Body of pancreas (tissue), 4 donors: ENCODE data around the gene SIN3B. TPM values are rescaled to one million over a fixed set of nuclear protein-coding genes. Genes with fewer than 3 reads are reported as not detected.
A peak's percentile ranks its signal among the peaks of the same experiment; 100 is the strongest.

Experiments
- ATAC-seq: fragments of 150-250 bp; one replicate; pipeline ENCODE4 v1.9.1; 2016
- DNase-seq, 4 donors: peaks; one replicate each; pipeline ENCODE4 v3.0.0-alpha.2; 2019
- H3K27ac ChIP-seq, 4 donors: fragments of 200-600 bp; sonication (generic); 1 replicate in 3 of 4; 2 replicates in 1 of 4; pipeline versions ENCODE4 v1.5.1 to v1.6.1; 2016 to 2019; ENCODE audit warnings: mild to moderate bottlenecking in 1 of 4, mixed read lengths in 1 of 4, moderate library complexity in 1 of 4
- H3K27me3 ChIP-seq, 2 donors: fragments of 200-600 bp; sonication (generic); one replicate each; pipeline ENCODE4 v1.6.0; 2016; ENCODE audit warnings: mild to moderate bottlenecking in 1 of 2
- H3K36me3 ChIP-seq, 2 donors: fragments of 200-600 bp; sonication (generic); replicated peaks in 1 of 2; 2 replicates each; pipeline ENCODE4 v1.5.1; 2016; ENCODE audit warnings: low read depth in 2 of 2; ENCODE audit not compliant: insufficient read depth in 1 of 2
- H3K4me1 ChIP-seq: fragments of 200-600 bp; sonication (generic); one replicate; pipeline ENCODE4 v1.6.0; 2016
- H3K4me3 ChIP-seq, 2 donors: fragments of 200-600 bp; sonication (generic); 1 replicate in 1 of 2; 2 replicates in 1 of 2; pipeline ENCODE4 v1.5.1; 2016 to 2019
- H3K9me3 ChIP-seq, 3 donors: fragments of 200-600 bp; sonication (generic); 1 replicate in 2 of 3; 2 replicates in 1 of 3; pipeline ENCODE4 v1.5.1; 2016
- CTCF ChIP-seq, 7 experiments: fragments of 450-650 bp in 4 of 7; fragments of 200-600 bp in 3 of 7; sonication (generic) in 3 of 7; IDR thresholded peaks; one replicate each; pipeline ENCODE4 v1.5.1; 2016 to 2019; ENCODE audit warnings: antibody characterized with exemption in 7 of 7
- POLR2A ChIP-seq, 3 donors: fragments of 450-650 bp; IDR thresholded peaks; one replicate each; pipeline ENCODE4 v1.6.1; 2016; ENCODE audit warnings: antibody characterized with exemption in 3 of 3, mild to moderate bottlenecking in 2 of 3
- WGBS, 2 donors: methylation state at CpG; one replicate each; pipeline ENCODE4 v1.1.5; 2017; 5-methylcytosine and 5-hydroxymethylcytosine counted together
- intact Hi-C: fragments of 100-400 bp; cut with DNase I; formaldehyde crosslinking; loops from one replicate; pipeline ENCODE4 v1.15.1; 2023
- total RNA-seq, 2 donors: library from RNA; depleted of rRNA; stranded (reverse); fragments of >200 nt; gene quantifications; one replicate each; pipeline ENCODE4 v1.1.0, GENCODE V29; 2016

SIN3B gene
- total RNA-seq, 2 donors from 2014 or later, result 21.5 to 71.2 TPM

DNA sequence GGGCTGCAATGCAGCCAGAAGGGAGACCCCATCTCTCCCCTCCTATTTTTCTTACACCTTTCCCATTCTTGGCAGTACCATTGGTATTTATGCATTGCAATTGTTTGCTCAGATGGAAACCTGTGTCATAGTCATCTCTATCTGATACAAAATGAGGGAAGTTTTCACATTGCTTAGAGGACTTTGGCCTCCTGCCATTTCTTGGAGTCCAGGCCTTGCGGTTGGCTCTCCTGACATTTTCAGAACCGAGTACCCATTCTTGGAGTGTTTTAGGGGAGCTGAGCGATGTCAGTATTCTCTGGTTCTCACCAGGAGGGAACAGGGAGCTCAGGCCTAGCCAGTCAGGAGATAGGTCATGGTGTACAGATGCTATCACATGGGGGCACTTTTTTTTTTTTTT is 1.5 kb downstream of the SIN3B start:
- H3K9me3 ChIP-seq, result no peaks in the 10 kb centered on the region
- TF ChIP-seq POLR2A (IDR thresholded peaks at IDR 0.05) (no peak), CTCF (IDR thresholded peaks at IDR 0.05) (no peak)
- intact Hi-C loops, result no loop called here
- H3K4me3 ChIP-seq, result no peak overlapping the region
- H3K4me1 ChIP-seq, result peaks cover 15% of the 10 kb centered on the region
- 61 to 68% methylated on average over 3 of the region's 3 CpGs for WGBS, 2 donors
- ATAC-seq (no peak), DNase-seq (no peak)
- no peak overlapping the region for H3K27ac ChIP-seq
- H3K36me3 ChIP-seq, result peaks cover 4 to 13% of the 10 kb centered on the region in 2 donors
- no peaks in the 10 kb centered on the region for H3K27me3 ChIP-seq

GRCh38 chr19:16831531-16831930 is 2.3 kb downstream of the SIN3B start:
- peaks cover 4 to 13% of the 10 kb centered on the region in 2 donors for H3K36me3 ChIP-seq
- no peak for DNase-seq
- 91 to 93% methylated on average over 9 of the region's 9 CpGs for WGBS, 2 donors

DNA sequence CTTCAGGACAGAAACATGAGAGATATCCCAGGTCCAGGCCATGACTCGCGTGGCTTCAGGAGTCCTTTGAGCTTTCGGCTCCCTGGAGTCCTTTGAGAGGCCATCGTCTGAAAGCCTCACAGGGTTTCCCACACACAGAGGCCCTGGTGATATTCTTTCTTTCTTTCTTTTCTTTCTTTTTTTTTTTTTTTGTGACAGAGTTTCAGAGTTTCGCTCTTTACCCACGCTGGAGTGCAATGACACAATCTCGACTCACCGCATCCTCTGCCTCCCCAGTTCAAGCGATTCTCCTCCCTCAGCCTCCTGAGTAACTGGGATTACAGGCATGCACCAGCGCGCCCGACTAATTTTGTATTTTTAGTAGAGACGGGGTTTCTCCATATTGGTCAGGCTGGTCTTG is 5.5 kb downstream of the SIN3B start:
- ATAC-seq (no peak), DNase-seq (no peak)
- intact Hi-C loops, result no loop called here
- 91 to 93% methylated on average over 13 of the region's 13 CpGs for WGBS, 2 donors
- Histone ChIP-seq H3K4me1 (peaks cover 11% of the 10 kb centered on the region), H3K9me3 (no peaks in the 10 kb centered on the region), H3K36me3 (peaks cover 4 to 13% of the 10 kb centered on the region in 2 donors), H3K4me3 (no peak overlapping the region), H3K27ac (no peak overlapping the region), H3K27me3 (no peaks in the 10 kb centered on the region)
- TF ChIP-seq POLR2A (IDR thresholded peaks at IDR 0.05) (no peak), CTCF (IDR thresholded peaks at IDR 0.05) (no peak)

More at GRCh38 chr19:16831531-16831930, 2.3 kb downstream of the SIN3B start:
- no peak for ATAC-seq
- H3K27ac ChIP-seq, result no peak overlapping the region
- intact Hi-C loops, result no loop called here
- no peak overlapping the region for H3K4me3 ChIP-seq
- peaks cover 13% of the 10 kb centered on the region for H3K4me1 ChIP-seq
- H3K9me3 ChIP-seq, result no peaks in the 10 kb centered on the region
- TF ChIP-seq POLR2A (IDR thresholded peaks at IDR 0.05) (no peak), CTCF (IDR thresholded peaks at IDR 0.05) (no peak)
- H3K27me3 ChIP-seq, result no peaks in the 10 kb centered on the region

DNA sequence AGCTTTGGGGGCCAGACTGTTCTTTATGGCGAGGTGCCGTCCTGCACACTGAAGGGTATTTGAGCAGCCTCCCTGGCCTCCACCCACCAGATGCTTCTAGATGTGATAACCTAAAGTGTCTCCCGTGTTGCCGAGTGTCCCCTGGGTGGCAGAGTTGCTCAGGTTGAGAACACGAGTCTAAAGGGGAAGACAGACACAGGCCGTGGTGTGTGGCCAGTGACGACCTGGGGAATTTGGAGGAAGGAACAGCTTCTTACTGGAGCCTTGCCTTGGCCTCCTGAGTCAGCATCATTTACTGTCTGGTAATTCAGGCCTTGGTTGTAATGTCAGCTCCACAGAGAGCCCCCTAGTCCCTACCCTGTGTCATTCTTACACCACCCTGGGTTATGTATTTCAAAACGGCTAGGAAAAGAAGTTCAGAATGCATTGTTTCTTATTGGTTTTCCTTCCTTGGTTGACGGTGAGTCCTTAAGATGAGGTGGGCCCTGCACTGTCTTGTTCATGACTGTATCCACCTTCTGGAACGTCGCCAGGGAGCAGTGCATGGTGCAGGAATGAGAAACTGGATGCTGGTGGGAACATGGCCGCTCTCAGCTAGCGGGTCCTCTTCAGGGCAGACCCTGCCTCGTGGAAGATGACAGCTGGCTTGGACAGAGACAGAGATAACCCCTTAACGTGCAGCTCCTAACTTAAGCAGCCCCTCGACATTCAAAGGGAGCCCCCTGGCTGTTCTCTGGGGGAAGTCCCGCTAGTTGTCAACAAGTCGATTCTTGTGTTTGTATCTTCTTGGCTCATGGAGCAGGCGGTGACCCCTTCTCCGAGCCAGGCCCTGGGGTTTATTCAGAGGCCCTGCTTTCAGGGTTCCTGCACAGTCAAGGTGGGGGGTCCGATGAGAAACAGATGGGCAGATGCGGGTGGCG is 7.2 kb downstream of the SIN3B start:
- Histone ChIP-seq H3K27ac (no peak overlapping the region), H3K9me3 (no peaks in the 10 kb centered on the region), H3K27me3 (no peaks in the 10 kb centered on the region), H3K4me1 (no peaks in the 10 kb centered on the region), H3K36me3 (peaks cover 4 to 13% of the 10 kb centered on the region in 2 donors), H3K4me3 (no peak overlapping the region)
- TF ChIP-seq CTCF (IDR thresholded peaks at IDR 0.05) (no peak), POLR2A (IDR thresholded peaks at IDR 0.05) (no peak)
- DNase-seq (peak in 2 of 4 donors; percentile 10 to 43), ATAC-seq (no peak)
- intact Hi-C loops, result no loop called here
- WGBS, 2 donors, result 75 to 82% methylated on average over 21 to 23 of the region's 23 CpGs

GRCh38 chr19:16837035-16837362 is 7.8 kb downstream of the SIN3B start:
- DNase-seq (no peak), ATAC-seq (no peak)
- Histone ChIP-seq H3K4me1 (no peaks in the 10 kb centered on the region), H3K4me3 (no peak overlapping the region), H3K27ac (no peak overlapping the region), H3K9me3 (no peaks in the 10 kb centered on the region), H3K27me3 (no peaks in the 10 kb centered on the region), H3K36me3 (peaks cover 4 to 13% of the 10 kb centered on the region in 2 donors)
- intact Hi-C loops, result no loop called here
- no peak for TF ChIP-seq POLR2A (IDR thresholded peaks at IDR 0.05)
- WGBS, 2 donors, result 82 to 89% methylated on average over 4 of the region's 4 CpGs
